ENCODE data around the gene NALCN. TPM values are rescaled to one million over a fixed set of nuclear protein-coding genes. Genes with fewer than 3 reads are reported as not detected.

Gene NALCN
- total RNA-seq, 2 experiments from 2014 or later, result not detected

DNA sequence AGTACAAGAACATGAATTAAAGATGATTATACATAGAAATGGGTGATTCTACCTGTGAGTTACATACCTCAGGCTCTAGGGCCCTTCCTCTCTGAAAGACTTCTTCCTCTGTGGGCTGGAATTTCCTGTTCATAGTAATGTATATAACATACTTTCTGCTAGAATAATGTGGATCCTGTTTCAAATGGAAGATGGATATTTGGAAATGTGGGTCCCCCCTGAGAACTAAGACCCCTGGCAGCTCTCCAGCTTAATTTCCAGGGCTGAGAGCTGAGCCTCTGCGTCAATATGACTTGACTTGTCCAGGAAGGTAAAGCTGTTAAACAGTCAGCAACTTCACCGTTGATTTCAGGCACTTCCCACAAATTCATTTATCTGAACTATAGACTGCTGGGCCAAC lies 296.3 kb downstream of the NALCN start:
- Histone ChIP-seq H3K36me3 (ENCODE audit: insufficient read depth, low read length) (no peaks in the 10 kb centered on the region), H3K4me1 (ENCODE audit: insufficient read depth, low read length) (no peaks in the 10 kb centered on the region), H3K4me3 (ENCODE audit: low read length) (no peak overlapping the region), H3K27me3 (ENCODE audit: control insufficient read depth in 1 of 2, insufficient read depth in 2 of 2, low read length in 2 of 2) (peaks cover 0 to 3% of the 10 kb centered on the region in 2 experiments), H3K27ac (ENCODE audit: low read depth in 1 of 2, low read length in 2 of 2) (no peak overlapping the region), H3K9me3 (ENCODE audit: control insufficient read depth in 1 of 2, insufficient read depth in 1 of 2, low read length in 2 of 2) (no peaks in the 10 kb centered on the region)
- ChIA-PET CTCF (no interaction called here), POLR2A (no interaction called here)
- no peak for ATAC-seq (ENCODE audit: poor library complexity)
- intact Hi-C loops (cut with DNase I, micrococcal nuclease), result loop anchor here in 1 of 2 experiments (10.0 kb wide), 1 partner anchor 1675 kb away; no protein-coding TSS in a partner anchor
- no peak overlapping the region for H3K27ac Mint-ChIP-seq
- no peaks in the 10 kb centered on the region for H3K9me3 Mint-ChIP-seq
- H3K36me3 Mint-ChIP-seq (ENCODE audit: low read depth), result no peaks in the 10 kb centered on the region
- no peaks in the 10 kb centered on the region for H3K4me1 Mint-ChIP-seq (ENCODE audit: low read depth)
- TF ChIP-seq, protein P1, sequence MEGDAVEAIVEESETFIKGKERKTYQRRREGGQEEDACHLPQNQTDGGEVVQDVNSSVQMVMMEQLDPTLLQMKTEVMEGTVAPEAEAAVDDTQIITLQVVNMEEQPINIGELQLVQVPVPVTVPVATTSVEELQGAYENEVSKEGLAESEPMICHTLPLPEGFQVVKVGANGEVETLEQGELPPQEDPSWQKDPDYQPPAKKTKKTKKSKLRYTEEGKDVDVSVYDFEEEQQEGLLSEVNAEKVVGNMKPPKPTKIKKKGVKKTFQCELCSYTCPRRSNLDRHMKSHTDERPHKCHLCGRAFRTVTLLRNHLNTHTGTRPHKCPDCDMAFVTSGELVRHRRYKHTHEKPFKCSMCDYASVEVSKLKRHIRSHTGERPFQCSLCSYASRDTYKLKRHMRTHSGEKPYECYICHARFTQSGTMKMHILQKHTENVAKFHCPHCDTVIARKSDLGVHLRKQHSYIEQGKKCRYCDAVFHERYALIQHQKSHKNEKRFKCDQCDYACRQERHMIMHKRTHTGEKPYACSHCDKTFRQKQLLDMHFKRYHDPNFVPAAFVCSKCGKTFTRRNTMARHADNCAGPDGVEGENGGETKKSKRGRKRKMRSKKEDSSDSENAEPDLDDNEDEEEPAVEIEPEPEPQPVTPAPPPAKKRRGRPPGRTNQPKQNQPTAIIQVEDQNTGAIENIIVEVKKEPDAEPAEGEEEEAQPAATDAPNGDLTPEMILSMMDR (IDR thresholded peaks at IDR 0.05), result no peak
- H3K4me3 Mint-ChIP-seq, result no peak overlapping the region
- DNase-seq, result no peak
- peaks cover 15% of the 10 kb centered on the region for H3K27me3 Mint-ChIP-seq

DNA sequence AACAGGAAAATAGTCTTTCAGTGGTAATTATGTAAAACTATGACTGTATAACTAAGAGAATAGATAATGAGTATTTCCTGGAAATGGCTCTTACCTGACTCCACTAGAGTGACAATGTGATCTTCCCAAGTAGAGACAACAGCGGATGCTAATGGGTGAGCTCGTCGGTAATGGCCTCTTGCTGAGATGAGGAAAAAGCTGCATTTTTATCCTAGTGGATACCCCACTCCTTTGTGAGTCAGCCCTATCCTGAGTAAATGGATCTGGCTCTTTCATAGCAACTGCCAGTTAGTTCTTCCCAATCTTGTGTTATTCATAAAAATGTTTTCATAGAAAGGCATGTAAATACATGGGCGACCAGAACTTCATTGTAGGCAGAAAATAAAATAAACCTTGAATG lies 299.5 kb downstream of the NALCN start:
- H3K27me3 ChIP-seq (ENCODE audit: control insufficient read depth in 1 of 2, insufficient read depth in 2 of 2, low read length in 2 of 2), result peaks cover 0 to 3% of the 10 kb centered on the region in 2 experiments
- CTCF ChIA-PET, result no interaction called here
- DNase-seq, result no peak
- H3K9me3 ChIP-seq (ENCODE audit: control insufficient read depth in 1 of 2, insufficient read depth in 1 of 2, low read length in 2 of 2), result no peaks in the 10 kb centered on the region
- no peaks in the 10 kb centered on the region for H3K4me1 Mint-ChIP-seq (ENCODE audit: low read depth)
- TF ChIP-seq, protein P1 (IDR thresholded peaks at IDR 0.05), result no peak
- H3K36me3 Mint-ChIP-seq (ENCODE audit: low read depth), result no peaks in the 10 kb centered on the region
- POLR2A ChIA-PET, result no interaction called here
- H3K4me3 ChIP-seq (ENCODE audit: low read length), result no peak overlapping the region
- no peaks in the 10 kb centered on the region for H3K9me3 Mint-ChIP-seq
- ATAC-seq (ENCODE audit: poor library complexity), result no peak
- H3K27me3 Mint-ChIP-seq, result peaks cover 15% of the 10 kb centered on the region
- H3K4me3 Mint-ChIP-seq, result no peak overlapping the region
- H3K36me3 ChIP-seq (ENCODE audit: insufficient read depth, low read length), result no peaks in the 10 kb centered on the region
- no peak overlapping the region for H3K27ac Mint-ChIP-seq
- H3K4me1 ChIP-seq (ENCODE audit: insufficient read depth, low read length), result no peaks in the 10 kb centered on the region
- intact Hi-C loops (cut with DNase I, micrococcal nuclease), result no loop called here
- H3K27ac ChIP-seq (ENCODE audit: low read depth in 1 of 2, low read length in 2 of 2), result no peak overlapping the region

DNA sequence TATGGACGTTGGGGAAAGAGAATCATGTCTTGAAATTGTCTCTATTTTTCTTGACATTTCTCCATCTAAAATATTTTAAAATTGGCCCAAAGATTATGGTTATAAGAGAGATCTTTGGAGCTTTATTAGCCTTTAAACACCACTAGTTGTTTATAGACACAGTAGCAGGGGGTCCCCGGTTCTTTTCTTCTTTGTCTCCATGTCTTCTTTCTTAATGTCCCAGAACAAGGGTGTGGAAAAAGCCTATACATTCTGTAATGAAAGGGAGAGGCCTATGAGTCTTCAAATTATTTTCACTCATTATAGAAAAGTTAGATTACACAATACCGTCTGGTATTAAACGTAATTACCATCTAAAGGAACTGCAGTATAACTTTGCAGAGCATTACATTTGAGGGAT lies 300.0 kb downstream of the NALCN start:
- Mint-ChIP-seq H3K9me3 (no peaks in the 10 kb centered on the region), H3K36me3 (ENCODE audit: low read depth) (no peaks in the 10 kb centered on the region), H3K4me3 (no peak overlapping the region), H3K27me3 (peaks cover 19% of the 10 kb centered on the region), H3K4me1 (ENCODE audit: low read depth) (no peaks in the 10 kb centered on the region), H3K27ac (no peak overlapping the region)
- Histone ChIP-seq H3K36me3 (ENCODE audit: insufficient read depth, low read length) (no peaks in the 10 kb centered on the region), H3K27ac (ENCODE audit: low read depth in 1 of 2, low read length in 2 of 2) (no peak overlapping the region), H3K9me3 (ENCODE audit: control insufficient read depth in 1 of 2, insufficient read depth in 1 of 2, low read length in 2 of 2) (no peaks in the 10 kb centered on the region), H3K27me3 (ENCODE audit: control insufficient read depth in 1 of 2, insufficient read depth in 2 of 2, low read length in 2 of 2) (peaks cover 0 to 3% of the 10 kb centered on the region in 2 experiments), H3K4me1 (ENCODE audit: insufficient read depth, low read length) (no peaks in the 10 kb centered on the region), H3K4me3 (ENCODE audit: low read length) (no peak overlapping the region)
- CTCF ChIA-PET, result no interaction called here
- POLR2A ChIA-PET, result no interaction called here
- TF ChIP-seq, protein P1 (IDR thresholded peaks at IDR 0.05), result no peak
- DNase-seq, result no peak
- intact Hi-C loops (cut with DNase I, micrococcal nuclease), result no loop called here
- no peak for ATAC-seq (ENCODE audit: poor library complexity)
